Measurements from ENCODE around the gene TOGARAM2.

The TOGARAM2 gene

DNA sequence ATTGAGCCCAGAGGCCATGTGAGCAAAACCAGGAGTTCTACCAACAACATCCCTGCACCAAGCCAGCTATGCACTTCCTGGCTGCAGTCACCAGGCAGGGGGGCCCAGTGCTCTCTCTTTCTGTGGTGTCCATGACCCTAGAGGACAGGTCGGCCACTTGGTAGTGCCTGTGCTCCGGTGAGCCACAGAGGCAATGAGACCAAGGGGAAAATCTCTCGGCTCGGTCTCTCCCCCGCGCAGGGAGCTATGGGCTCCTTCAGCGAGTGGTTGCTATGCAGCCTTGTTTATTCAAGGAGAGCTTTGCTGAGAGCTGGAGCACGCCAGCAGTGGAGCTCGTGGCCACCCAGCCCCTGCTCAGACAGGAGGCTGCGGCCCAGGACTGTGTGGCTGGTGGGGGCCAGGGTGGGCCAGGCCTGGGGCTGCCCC, at the start of gene TOGARAM2:
TOGARAM2 (plus strand) TSS at position 283 of the 426 bp plus-strand sequence. CDS start 13,537 bp downstream, outside the sequence.
- DNase-seq = no peak

DNA sequence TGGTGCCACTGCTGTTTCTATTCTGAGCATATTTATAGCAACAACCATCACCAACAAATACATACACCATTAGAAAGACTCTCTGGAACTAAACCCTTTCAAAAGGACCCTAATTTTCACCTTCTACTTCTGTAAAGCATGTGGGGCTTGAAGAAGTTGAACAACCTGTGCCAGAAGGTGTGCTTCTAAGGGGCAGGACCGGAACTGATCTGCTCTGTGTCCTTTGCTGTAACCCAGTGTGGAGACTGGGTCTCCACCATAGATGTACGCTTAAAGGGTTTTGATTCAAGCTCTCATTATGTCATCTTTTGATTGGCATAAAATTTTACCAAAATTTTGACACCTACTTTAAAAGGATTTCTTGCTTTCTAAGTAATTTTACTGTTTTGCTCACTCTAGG, 46.3 kb upstream of the TOGARAM2 start:
- DNase-seq = no peak

DNA sequence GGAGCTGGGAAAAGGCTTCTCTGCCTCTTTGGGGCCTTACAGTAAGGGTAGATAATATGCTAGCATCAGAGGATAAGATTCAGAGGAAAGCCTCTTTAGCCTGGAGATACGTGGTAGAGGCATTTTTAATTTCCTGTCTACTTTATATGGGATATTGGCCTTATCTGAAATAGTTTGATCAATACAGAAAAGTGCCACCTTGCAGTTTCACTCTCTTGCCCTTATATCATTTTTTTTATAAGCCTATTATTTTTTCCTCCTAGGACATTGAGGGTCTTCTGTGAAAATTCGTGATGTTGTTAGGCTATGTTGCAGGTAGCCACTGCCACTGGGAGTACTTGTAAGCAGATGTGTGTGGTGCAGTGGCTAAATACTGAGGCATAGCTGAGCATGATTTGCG, 40.1 kb upstream of the TOGARAM2 start:
- DNase-seq = no peak

DNA sequence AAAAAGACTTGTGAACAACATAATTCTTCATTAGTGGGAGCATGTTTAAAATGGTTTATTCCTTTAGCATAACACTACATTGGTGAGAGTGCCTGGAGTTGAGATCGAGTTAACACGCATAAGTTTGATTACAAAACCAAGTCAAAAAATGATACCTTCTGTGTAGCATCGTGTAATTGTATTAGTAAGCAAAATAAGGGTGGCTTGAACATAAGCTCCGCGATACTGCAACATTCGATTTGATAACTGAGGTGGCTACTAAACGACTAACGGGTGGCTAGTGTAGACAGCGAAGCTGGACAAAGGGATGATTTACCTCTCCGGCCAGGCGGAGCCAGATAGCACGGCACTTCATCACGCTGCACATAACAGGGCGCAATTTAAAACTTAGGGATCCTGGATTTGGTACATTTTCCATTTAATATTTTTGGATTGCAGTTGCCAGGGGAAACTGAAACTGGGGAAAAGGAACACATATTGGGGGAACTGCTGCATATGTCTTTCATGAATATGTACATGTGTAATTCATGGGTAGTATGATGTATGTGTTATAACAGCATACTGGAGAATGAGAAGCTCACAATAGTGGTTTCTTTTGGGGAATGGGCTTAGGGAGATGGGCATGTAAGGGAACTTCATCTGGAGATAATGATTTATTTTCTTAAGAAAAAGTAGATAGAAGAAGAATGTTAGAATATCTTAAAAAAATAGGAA, 36.4 kb upstream of the TOGARAM2 start:
- no peak for DNase-seq

DNA sequence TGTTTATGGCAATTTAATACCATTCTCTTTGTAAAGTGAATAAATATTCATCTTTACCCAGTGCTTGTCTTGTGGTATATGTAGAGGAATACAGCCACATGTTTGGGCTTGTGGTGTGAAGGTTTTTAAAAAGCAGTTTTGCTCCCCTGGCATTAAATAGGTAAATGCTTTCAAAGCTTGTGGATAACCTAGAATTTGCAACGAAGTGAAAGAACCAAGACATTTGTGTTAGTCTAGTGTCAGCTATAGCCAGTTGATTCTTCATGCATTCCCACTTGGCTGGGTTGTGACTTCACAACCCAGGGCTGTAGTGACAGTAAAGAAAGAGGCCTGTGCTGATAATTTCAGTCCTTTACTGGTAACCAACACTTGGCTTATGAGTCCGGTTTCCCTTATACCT, 32.9 kb upstream of the TOGARAM2 start:
- DNase-seq = no peak

DNA sequence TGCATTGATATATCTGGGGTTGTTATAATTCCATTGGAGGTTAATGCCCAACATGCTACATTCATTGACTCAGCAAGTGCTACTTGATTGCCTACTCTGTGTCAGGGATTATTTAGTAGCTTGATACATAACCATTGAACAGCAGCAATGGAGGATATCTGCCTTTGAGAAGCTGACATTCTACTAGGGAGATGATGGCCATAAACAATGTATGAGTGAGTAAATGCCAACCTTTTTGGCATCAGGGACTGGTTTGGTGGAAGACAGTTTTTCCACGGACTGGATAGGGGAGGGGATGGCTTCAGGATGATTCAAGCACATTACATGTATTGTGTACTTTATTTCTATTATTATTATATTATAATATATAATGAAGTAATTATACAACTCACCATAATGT, 31.9 kb upstream of the TOGARAM2 start:
- DNase-seq = no peak

DNA sequence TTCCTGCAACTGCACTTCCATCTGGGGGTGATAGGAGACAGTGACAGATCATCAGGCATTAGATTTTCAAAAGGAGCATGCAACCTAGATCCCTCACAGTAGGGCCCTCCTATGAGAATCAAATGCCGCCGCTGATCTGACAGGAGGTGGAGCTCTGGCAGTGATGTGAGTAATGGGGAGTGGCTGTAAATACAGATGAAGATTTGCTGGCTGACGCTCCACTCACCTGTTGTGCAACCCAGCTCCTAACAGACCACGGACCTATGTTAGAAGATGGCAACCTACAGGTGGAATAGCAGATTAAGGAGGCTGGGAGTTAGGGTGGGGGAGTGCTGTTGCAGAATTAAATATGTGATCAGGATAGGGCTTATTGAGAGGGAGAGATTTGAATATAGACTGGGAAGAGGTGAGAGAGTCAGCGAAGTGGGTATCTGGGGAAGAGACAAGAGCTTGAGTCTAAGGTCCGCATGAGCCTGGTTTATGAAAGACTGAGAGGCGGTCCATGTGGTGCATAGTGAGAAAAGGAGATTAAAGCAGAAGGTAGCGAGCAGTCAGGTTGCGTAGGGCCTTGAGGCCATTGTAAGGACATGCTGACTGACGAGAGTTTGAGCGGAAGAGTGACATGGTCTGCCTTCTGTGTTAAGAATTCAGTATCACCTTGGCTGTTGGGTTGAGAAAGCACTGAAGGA, 31.3 kb upstream of the TOGARAM2 start:
- DNase-seq = no peak

DNA sequence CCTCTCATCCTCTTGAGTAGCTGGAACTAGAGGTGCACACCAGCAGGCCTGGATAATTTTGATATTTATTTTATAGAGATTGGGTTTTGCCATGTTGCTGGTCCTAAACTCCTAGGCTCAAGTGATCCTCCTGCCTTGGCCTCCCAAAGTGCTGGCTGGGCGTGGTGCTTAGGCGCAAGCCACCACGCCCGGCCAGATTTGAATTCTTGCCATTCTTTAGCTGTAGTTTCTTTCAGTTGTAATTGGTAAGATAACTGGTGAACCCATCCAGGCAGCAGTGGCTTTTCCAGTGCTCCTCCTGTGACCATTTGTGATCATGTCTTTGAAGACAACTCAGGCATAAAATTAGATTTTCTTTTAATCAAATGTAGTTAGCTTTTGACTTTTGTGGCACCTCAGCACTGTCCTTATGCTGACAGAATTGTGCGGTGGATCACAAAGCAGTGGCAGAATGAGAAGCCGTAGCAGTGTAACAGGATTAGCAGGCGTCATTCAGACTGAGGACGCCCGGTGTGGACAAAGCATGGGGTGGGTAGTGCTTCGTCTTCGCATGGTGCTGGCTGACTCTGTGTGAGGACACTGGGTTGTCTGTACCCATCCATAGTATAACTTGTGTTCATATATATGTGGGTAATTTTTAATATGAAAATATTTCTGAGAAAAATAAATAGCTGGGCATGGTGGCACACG, 30.0 kb upstream of the TOGARAM2 start:
- no peak for DNase-seq

DNA sequence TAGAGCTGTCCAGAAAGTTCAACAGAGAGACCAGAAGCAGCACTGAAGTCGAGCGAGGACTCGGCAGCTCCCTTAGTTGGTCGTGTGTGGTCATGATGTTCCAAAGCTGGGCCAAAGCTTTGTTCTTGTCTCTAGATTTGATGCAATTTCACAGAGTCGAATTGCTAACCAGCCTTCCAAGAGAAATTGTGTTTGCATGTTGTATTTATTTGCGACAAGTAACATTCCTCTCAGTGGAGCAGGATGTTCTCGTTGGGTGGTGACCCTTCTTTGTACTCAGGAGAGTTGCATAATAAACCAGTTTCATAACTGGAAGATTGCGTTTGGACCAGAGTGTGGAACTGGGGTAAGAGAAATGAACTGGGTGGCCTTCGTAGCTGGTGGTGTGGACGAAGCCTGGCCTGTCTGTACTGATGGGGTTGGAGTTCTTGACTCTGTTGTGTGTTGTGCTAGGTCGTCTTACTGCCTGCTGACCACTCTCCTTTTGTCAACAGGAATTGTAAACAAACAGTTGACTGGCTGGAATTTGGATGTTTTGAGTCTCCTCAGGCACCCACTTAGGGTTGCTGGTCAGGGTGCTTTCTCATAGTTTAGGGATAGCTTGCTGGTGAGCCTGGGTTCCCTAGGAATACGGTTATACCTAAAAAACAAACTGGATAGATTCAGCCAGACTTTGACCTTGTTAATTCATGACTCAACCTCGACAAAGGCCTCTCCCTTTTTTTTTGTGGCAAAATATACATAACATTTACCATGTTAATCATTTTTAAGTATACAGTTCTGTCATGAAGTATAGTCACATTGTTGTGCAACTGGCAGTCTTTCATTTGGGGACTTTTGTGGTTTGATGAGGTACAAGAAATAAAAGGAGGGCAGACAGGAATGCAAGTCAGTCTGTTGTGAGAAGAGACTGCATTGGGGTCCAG, 28.9 kb upstream of the TOGARAM2 start:
- DNase-seq = no peak

DNA sequence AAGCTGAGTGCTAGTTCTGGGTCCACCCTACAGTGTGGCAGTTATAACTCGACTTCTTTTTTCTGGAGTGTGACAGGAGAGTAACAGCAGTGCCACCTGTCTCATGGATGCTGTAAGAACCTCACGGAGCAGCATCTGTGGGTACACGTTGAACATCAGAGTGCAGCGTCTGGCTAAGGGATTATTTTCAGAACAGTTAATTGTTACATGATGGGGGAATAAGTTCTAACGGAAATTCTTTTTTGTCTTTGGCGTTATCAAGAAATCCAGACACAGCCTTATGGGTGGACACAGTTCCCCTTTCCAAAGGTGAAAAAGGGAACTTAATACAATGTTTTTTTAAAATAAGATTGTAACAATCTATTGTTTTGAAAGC, 28.3 kb upstream of the TOGARAM2 start:
- DNase-seq = no peak

DNA sequence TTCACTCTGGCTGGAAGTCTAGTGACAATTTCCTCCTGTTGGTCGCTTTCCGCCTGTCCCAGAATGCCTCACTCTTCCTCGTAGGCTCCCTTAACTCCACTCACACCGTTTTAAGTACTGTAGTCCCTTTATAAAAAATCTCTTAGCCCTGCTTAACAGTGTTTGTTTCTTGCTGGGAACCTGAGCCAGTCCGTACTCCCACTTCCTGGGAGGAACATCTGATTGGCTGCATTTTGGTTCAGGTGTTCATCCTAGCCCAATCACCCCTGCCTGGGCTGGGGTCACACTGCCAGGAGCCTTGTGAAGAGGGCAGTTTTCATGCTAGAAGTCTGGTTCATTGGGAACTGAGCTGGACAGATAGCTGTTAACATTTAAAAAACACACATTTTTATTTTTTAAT, 25.6 kb upstream of the TOGARAM2 start:
- no peak for DNase-seq

DNA sequence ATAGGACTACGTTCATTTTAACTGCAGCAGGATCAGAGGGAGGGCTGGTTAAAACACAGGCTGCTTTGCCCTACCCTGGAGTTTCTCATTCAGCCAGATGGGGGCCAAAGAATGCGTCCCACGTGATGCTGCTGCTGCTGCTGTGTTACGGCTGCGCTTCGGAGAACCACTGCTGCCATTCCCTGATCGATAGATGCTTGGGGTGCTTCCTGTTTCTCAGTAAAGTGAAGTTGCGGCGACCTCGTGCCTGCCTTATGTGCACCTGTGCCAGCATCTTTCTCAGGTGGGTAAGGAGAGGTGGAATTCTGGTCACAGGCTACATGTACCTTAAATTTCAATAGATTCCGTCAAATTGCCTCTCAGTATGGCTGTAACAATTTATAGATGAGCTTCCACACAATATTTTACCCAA, 24.7 kb upstream of the TOGARAM2 start:
- no peak for DNase-seq

DNA sequence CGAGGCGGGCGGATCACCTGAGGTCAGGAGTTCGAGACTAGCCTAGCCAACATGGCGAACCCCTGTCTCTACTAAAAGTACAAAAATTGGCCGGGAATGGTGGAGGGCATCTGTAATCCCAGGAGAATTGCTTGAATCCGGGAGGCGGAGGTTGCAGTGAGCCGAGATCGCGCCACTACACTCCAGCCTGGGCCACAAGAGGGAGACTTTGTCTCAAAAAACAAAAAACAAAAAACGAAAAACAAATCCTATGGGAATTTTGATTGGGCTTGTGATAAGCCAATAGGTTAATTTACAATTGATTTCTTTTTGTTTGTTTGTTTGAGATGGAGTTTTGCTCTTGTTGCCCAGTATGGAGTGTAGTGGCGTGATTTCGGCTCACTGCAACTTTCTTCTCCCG, 24.2 kb upstream of the TOGARAM2 start:
- DNase-seq = no peak

DNA sequence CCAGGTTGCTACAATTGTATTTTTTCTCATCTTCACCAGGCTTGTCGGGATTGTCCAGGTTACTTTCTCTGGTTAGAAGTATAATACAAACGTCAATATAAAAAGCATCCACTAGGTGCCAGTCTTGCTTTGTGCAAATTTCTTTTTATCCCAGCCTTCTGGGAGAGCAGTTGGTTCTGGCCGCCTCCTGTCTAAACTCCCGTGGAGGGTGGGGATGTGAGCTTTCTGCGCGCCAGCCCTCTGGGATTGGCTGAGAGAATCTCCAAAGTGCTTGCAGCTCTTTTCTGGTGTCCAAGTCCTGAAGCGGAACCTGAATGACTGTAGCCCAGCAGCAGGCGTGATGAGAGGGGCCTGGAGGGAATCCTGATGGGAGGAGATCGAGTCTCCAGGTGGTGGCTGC, 22.4 kb upstream of the TOGARAM2 start:
- peak; percentile 20 for DNase-seq

DNA sequence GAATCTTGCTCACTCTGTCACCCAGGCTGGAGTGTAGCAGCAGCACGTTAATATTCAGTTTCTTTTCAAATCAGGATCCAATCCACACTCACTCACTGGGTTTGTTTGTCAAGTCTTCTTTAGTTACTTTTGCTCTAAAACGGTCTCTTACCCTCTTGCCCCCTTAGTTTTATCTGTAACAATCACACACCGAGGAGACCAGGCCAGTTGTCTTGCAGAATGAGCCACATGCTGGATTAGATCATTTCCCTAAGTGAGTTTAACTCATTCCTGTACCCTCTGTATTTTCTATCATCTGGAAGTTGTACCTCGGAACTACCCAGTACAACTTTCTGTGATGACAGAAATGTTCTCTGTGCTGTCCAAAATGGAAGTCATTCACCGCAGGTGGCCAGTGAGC, 20.7 kb upstream of the TOGARAM2 start:
- no peak for DNase-seq

DNA sequence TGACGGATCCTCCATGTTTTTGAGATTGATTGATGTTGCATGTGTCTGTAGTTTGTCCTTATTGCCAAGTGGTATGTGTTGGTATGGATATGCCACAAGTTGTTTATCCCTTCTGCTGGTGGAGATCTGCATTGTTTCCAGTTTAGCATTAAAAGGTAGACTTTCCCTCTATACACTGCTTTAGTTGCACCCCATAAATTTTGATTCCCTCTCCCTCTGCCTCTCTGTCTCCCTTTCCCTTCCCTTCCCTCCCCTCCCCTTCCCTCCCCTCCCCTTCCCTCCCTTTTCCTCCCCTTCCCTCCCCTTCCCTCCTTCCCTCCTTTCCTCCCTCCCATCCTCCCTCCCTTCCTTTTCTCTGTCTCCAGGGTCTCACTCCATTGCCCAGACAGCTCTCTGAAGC, 18.6 kb upstream of the TOGARAM2 start:
- DNase-seq = no peak

DNA sequence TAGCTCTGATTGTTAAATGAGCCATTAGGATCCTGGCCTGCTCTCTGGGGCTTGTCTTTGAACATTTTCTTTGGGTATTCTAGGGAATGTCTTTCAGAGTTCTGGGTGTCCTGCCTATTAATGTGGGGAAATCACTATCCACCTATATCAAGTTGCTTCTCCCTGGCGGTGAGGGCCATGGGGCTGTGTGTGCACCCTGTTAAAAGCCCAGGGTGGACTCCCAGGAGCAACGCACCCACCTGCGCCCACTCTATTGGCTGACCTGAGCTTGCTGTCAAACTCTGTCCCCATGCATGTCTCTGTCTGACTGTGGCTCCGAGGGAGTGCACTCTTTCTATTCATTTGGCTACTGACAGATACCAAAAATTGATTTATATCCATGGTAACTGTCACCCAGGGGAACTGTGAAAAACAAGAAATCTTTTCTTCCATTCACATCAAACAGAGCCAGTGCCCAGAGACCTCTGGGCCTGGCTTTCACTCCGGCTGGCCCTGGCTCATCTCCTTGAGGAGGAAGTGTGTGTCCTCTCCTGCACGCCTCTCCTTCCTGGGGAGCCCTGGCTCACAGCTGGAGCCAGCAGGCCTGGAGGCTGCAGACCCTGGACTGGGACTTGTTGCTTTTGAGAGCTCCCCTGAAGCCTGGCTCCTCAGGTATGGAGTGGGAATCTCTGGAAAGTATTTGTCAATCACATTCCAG, 10.5 kb upstream of the TOGARAM2 start:
- no peak for DNase-seq

DNA sequence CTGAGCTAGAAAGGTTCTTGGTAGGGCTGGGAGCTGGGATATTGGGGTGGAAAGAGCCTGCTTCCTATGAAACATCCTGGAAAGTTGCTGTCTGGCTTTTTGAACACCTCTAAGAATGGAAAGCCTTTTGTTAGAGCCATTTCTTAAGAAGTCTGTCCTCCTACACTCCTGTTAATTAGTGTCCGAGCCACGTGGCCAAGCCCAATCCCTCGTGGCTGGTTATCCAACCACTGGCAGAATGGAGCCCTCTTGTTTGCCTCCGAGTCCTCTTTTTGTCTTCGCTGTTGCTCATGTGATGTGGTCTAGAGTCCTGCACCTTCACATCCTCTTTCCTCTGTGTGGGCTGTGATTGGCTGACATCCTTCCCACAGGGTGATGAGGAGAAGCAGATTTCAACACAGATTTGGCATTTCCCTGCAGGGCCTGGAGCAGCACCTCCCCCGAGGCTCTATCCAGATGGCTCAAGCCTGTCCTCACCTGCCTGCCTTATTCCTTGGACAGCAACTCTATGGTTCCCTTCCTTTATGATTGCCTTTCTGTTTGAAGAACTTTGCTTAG, 8.2 kb upstream of the TOGARAM2 start:
- DNase-seq = no peak

DNA sequence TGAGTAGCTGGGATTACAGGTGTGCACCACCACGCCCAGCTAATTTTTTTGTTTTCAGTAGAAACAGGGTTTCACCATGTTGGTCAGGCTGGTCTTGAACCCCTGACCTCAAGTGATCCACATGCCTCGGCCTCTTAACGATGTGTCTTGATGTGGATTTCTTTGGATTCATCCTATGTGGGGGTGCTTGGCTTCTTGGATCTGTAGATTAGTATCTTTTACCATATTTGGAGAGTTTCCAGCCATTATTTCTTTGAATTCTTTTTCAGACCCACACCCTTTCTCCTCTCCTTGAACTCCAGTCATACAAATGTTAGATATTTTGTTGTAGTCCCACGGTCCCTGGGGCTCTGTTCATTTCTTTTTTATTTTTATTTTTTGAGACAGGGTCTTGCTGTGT, 6.8 kb upstream of the TOGARAM2 start:
- no peak for DNase-seq

DNA sequence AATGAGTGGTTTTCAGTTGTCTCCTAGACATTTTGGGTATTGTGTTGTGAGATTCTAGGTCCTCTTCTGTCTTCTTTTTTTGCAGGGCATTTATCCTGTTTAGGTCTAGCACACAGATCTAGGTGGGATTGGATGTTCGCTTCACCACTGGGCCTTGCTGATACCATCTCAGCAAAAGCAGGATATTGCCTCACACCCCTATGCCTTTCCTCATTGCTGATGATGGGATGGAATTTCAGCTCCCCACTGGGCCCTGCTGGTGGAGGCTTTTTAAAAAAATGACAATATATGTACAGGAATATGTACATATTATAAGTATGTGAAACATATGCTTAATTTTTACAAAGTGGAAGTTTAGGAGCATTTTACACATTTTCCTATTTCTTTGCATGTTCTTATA, 5.4 kb upstream of the TOGARAM2 start:
- DNase-seq = no peak

DNA sequence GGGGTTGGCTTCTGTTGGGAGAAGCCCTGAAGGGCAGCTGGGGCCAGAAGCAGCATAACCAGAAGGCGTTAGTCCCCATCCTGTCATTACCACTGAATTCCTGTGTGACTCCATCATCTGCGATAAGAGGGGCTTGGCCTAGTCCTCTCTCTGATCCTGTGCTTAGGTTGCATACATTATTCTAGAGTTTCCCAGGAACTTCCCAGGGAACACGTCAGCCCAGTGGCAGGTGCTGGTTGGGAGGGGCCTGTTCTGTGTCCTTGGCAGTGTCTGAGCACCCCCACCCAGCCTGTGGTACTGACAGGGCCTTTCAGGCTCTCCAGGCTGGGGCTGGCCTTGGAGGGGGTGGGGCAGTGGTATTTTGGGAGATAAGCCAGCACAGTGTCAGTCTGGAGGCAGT, 4.5 kb upstream of the TOGARAM2 start:
- no peak for DNase-seq
